GM23338 (cell line): ENCODE measurements around the gene CAPG. TPM values are rescaled to one million over a fixed set of nuclear protein-coding genes. Genes with fewer than 3 reads are reported as not detected.

Experiments used
- ATAC-seq: fragments of 200-7000 bp; cut with Tn5 transposase; 3 replicates; pipeline ENCODE4 v1.9.1; 2020
- DNase-seq: peaks from one replicate; pipeline ENCODE4 v3.0.0-alpha.2; 2015; ENCODE audit warnings: low spot score
- H2AFZ ChIP-seq: fragments of 200-600 bp; sonication (generic); 2 replicates; pipeline ENCODE4 v1.8.0; 2016; ENCODE audit warnings: antibody characterized with exemption, mild to moderate bottlenecking, moderate library complexity
- H3F3A ChIP-seq: fragments of 200-600 bp; sonication (generic); replicated peaks from 2 replicates; pipeline ENCODE4 v1.8.0; 2017; ENCODE audit warnings: antibody characterized with exemption, mixed run types, low read depth
- H3K27ac ChIP-seq: fragments of 200-600 bp; sonication (generic); 2 replicates; pipeline ENCODE4 v1.6.1; 2016; ENCODE audit warnings: low read depth
- H3K27me3 ChIP-seq: fragments of 200-600 bp; sonication (generic); 2 replicates; pipeline ENCODE4 v1.8.0; 2016; ENCODE audit warnings: mild to moderate bottlenecking, mixed run types, moderate library complexity; ENCODE audit not compliant: insufficient read depth
- H3K36me3 ChIP-seq: fragments of 200-600 bp; sonication (generic); 2 replicates; pipeline ENCODE4 v1.8.0; 2016; ENCODE audit warnings: mild to moderate bottlenecking; ENCODE audit not compliant: insufficient read depth
- H3K4me1 ChIP-seq: fragments of 200-600 bp; sonication (generic); 2 replicates; pipeline ENCODE4 v1.8.0; 2016; ENCODE audit warnings: mild to moderate bottlenecking, moderate library complexity; ENCODE audit not compliant: insufficient read depth
- H3K4me2 ChIP-seq: fragments of 200-600 bp; sonication (generic); 2 replicates; pipeline ENCODE4 v1.7.1; 2017; ENCODE audit warnings: mixed run types
- H3K4me3 ChIP-seq: fragments of 200-600 bp; sonication (generic); 2 replicates; pipeline ENCODE4 v1.6.1; 2016; ENCODE audit warnings: mixed run types
- H3K79me2 ChIP-seq: fragments of 200-600 bp; sonication (generic); replicated peaks from 2 replicates; pipeline ENCODE4 v1.8.0; 2017; ENCODE audit warnings: mild to moderate bottlenecking; ENCODE audit not compliant: insufficient read depth
- H3K9me2 ChIP-seq: fragments of 200-600 bp; sonication (generic); 2 replicates; pipeline ENCODE4 v1.8.0; 2017; ENCODE audit not compliant: insufficient read depth
- H4K20me1 ChIP-seq: fragments of 200-600 bp; sonication (generic); replicated peaks from 2 replicates; pipeline ENCODE4 v1.8.0; 2017; ENCODE audit warnings: mild to moderate bottlenecking; ENCODE audit not compliant: insufficient read depth
- H3K27ac Mint-ChIP-seq: 2 replicates; pipeline ENCODE4 v1.8.0; 2020; ENCODE audit warnings: inconsistent platforms, mild to moderate bottlenecking, moderate library complexity, mixed read lengths
- H3K27me3 Mint-ChIP-seq: 3 replicates; pipeline ENCODE4 v1.8.0; 2022; ENCODE audit warnings: low read depth, mild to moderate bottlenecking, moderate library complexity, mixed read lengths, inconsistent platforms; ENCODE audit not compliant: insufficient read depth, poor library complexity
- H3K36me3 Mint-ChIP-seq: 3 replicates; pipeline ENCODE4 v1.8.0; 2021; ENCODE audit warnings: low read depth, mild to moderate bottlenecking, inconsistent platforms, moderate library complexity, mixed read lengths
- H3K4me1 Mint-ChIP-seq: 3 replicates; pipeline ENCODE4 v1.8.0; 2020; ENCODE audit warnings: mild to moderate bottlenecking, inconsistent platforms, mixed read lengths
- H3K4me3 Mint-ChIP-seq: 3 replicates; pipeline ENCODE4 v1.8.0; 2021; ENCODE audit warnings: moderate library complexity, mild to moderate bottlenecking, inconsistent platforms, mixed read lengths
- H3K9me3 Mint-ChIP-seq: 3 replicates; pipeline ENCODE4 v1.8.0; 2020; ENCODE audit warnings: moderate library complexity, mild to moderate bottlenecking, inconsistent platforms, mixed read lengths
- EZH2phosphoT487 ChIP-seq: fragments of 200-600 bp; sonication (generic); IDR thresholded peaks from one replicate; pipeline ENCODE4 v1.8.1; 2018; ENCODE audit warnings: antibody characterized with exemption; ENCODE audit not compliant: unreplicated experiment
- NANOG ChIP-seq: IDR thresholded peaks from 2 replicates; pipeline ENCODE4 v1.6.1; 2016; ENCODE audit warnings: antibody characterized with exemption, borderline replicate concordance
- STAT1 ChIP-seq: IDR thresholded peaks from one replicate; pipeline ENCODE4 v1.6.1; 2016; ENCODE audit warnings: antibody characterized with exemption; ENCODE audit not compliant: unreplicated experiment
- polyA plus RNA-seq: library from polyadenylated mRNA; unstranded; fragments of >200 nt; fragmentation: Nextera tagmentation; extraction: Ambion mirVana; gene quantifications from 2 replicates; pipeline ENCODE4 v1.2.1, GENCODE V29; 2016
- small RNA-seq: library from RNA; depleted of rRNA; stranded (forward); fragments of <200 nt; gene quantifications from one replicate; pipeline ENCODE3, GENCODE V24; 2014; ENCODE audit warnings: low replicate concordance
- total RNA-seq: library from RNA; depleted of rRNA; stranded (reverse); fragments of >200 nt; shearing (Covaris generic); gene quantifications from 2 replicates; pipeline ENCODE4 v1.2.3, GENCODE V29; 2014; rRNA removed
- TF ChIP-seq, protein P1 (sequence below): IDR thresholded peaks from 2 replicates; pipeline ENCODE4 v1.6.1; 2016; ENCODE audit warnings: antibody characterized with exemption
- TF ChIP-seq, protein P2 (sequence below): IDR thresholded peaks from one replicate; pipeline ENCODE4 v1.6.1; 2018; ENCODE audit warnings: antibody characterized with exemption; ENCODE audit not compliant: unreplicated experiment

Gene CAPG
- total and polyA plus RNA-seq, 2 experiments from 2014 or later, result 88.7 to 104 TPM

DNA sequence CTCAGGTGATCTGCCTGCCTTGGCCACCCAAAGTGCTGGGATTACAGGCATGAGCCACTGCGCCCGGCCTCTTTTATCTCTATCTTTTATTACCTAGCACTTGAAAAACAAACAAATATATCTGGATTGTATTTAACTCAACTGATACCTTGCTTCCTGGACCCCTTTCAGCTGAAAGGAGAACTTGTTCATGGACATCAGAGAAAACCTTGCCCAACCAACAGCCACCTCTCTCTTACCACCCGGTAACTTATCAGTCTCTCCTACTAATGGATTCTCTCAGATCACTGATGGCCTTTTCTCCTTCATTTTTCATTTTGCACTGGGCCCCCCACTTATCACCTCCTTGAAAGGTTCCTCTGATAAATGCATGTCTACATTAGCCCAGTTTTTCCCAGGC is 62.6 kb downstream of the CAPG start:
- Histone ChIP-seq H3K79me2 (no peaks in the 10 kb centered on the region), H4K20me1 (no peaks in the 10 kb centered on the region; the same call in none of the 2 replicates), H3K4me2 (no peak overlapping the region), H2AFZ (no peak overlapping the region), H3K27me3 (no peaks in the 10 kb centered on the region), H3K4me1 (no peaks in the 10 kb centered on the region), H3K9me2 (no peaks in the 10 kb centered on the region), H3F3A (no peaks in the 10 kb centered on the region), H3K27ac (no peak overlapping the region), H3K36me3 (no peaks in the 10 kb centered on the region), H3K4me3 (no peak overlapping the region)
- Mint-ChIP-seq H3K9me3 (no peaks in the 10 kb centered on the region), H3K36me3 (peaks cover 31% of the 10 kb centered on the region), H3K4me1 (peaks cover 6% of the 10 kb centered on the region), H3K27me3 (peaks cover 1% of the 10 kb centered on the region), H3K27ac (no peak overlapping the region), H3K4me3 (no peak overlapping the region)
- no peak for DNase-seq
- no peak for TF ChIP-seq STAT1
- TF ChIP-seq NANOG, result no peak
- TF ChIP-seq, protein P1, sequence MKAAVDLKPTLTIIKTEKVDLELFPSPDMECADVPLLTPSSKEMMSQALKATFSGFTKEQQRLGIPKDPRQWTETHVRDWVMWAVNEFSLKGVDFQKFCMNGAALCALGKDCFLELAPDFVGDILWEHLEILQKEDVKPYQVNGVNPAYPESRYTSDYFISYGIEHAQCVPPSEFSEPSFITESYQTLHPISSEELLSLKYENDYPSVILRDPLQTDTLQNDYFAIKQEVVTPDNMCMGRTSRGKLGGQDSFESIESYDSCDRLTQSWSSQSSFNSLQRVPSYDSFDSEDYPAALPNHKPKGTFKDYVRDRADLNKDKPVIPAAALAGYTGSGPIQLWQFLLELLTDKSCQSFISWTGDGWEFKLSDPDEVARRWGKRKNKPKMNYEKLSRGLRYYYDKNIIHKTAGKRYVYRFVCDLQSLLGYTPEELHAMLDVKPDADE, result no peak
- TF ChIP-seq EZH2phosphoT487, result no peak
- TF ChIP-seq, protein P2, sequence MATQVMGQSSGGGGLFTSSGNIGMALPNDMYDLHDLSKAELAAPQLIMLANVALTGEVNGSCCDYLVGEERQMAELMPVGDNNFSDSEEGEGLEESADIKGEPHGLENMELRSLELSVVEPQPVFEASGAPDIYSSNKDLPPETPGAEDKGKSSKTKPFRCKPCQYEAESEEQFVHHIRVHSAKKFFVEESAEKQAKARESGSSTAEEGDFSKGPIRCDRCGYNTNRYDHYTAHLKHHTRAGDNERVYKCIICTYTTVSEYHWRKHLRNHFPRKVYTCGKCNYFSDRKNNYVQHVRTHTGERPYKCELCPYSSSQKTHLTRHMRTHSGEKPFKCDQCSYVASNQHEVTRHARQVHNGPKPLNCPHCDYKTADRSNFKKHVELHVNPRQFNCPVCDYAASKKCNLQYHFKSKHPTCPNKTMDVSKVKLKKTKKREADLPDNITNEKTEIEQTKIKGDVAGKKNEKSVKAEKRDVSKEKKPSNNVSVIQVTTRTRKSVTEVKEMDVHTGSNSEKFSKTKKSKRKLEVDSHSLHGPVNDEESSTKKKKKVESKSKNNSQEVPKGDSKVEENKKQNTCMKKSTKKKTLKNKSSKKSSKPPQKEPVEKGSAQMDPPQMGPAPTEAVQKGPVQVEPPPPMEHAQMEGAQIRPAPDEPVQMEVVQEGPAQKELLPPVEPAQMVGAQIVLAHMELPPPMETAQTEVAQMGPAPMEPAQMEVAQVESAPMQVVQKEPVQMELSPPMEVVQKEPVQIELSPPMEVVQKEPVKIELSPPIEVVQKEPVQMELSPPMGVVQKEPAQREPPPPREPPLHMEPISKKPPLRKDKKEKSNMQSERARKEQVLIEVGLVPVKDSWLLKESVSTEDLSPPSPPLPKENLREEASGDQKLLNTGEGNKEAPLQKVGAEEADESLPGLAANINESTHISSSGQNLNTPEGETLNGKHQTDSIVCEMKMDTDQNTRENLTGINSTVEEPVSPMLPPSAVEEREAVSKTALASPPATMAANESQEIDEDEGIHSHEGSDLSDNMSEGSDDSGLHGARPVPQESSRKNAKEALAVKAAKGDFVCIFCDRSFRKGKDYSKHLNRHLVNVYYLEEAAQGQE, result no peak
- ATAC-seq, result no peak

Small RNAs within 50 kb of the gene (small RNA-seq; reads per million reads assigned to genes)
- not detected for gene AC062037.1
- not detected for gene AC062037.2
- gene RF00019, result not detected
- gene RN7SL113P, result not detected
- gene RN7SL251P, result not detected

Other genes starting within 250 kb of the CAPG start
- gene TGOLN2, start 82.4 kb downstream of the CAPG start, total RNA-seq, result 48.3 and 49.4 TPM in 2 replicates
- 17.8 and 20.8 TPM in 2 replicates for gene TGOLN2, start 82.4 kb downstream of the CAPG start, polyA plus RNA-seq
- 12.5 and 16.4 TPM in 2 replicates for gene RETSAT, start 55.8 kb downstream of the CAPG start, total RNA-seq
- gene RETSAT, start 55.8 kb downstream of the CAPG start, polyA plus RNA-seq, result 2.3 and 2.6 TPM in 2 replicates
- gene ELMOD3, start 55.6 kb downstream of the CAPG start, total RNA-seq, result 7.1 and 8.9 TPM in 2 replicates
- 5.9 and 8.6 TPM in 2 replicates for gene ELMOD3, start 55.6 kb downstream of the CAPG start, polyA plus RNA-seq
- gene SH2D6, start 8.3 kb upstream of the CAPG start, total RNA-seq, result not detected in 2 replicates
- 0.26 and 0.37 TPM in 2 replicates for gene SH2D6, start 8.3 kb upstream of the CAPG start, polyA plus RNA-seq
- gene MAT2A, start 128.8 kb upstream of the CAPG start, total RNA-seq, result 206 and 232 TPM in 2 replicates
- 74.4 and 105 TPM in 2 replicates for gene MAT2A, start 128.8 kb upstream of the CAPG start, polyA plus RNA-seq
- 30.8 and 36.2 TPM in 2 replicates for gene GGCX, start 151.1 kb upstream of the CAPG start, total RNA-seq
- 14.4 and 15.3 TPM in 2 replicates for gene GGCX, start 151.1 kb upstream of the CAPG start, polyA plus RNA-seq
- gene VAMP8, start 167.2 kb upstream of the CAPG start, total RNA-seq, result 16.3 and 17.4 TPM in 2 replicates
- gene VAMP8, start 167.2 kb upstream of the CAPG start, polyA plus RNA-seq, result 71.7 and 73.0 TPM in 2 replicates
- 0.87 and 2.6 TPM in 2 replicates for gene VAMP5, start 174.1 kb upstream of the CAPG start, total RNA-seq
- 5.5 and 7.8 TPM in 2 replicates for gene VAMP5, start 174.1 kb upstream of the CAPG start, polyA plus RNA-seq
- 114 and 145 TPM in 2 replicates for gene RNF181, start 185.4 kb upstream of the CAPG start, total RNA-seq
- gene RNF181, start 185.4 kb upstream of the CAPG start, polyA plus RNA-seq, result 260 and 276 TPM in 2 replicates
- 10.1 and 16.4 TPM in 2 replicates for gene TMEM150A, start 192.3 kb upstream of the CAPG start, total RNA-seq
- gene TMEM150A, start 192.3 kb upstream of the CAPG start, polyA plus RNA-seq, result 21.4 and 27.9 TPM in 2 replicates
- gene C2orf68, start 201.7 kb upstream of the CAPG start, total RNA-seq, result 26.8 and 32.4 TPM in 2 replicates
- gene C2orf68, start 201.7 kb upstream of the CAPG start, polyA plus RNA-seq, result 76.4 and 81.2 TPM in 2 replicates
- 103 and 111 TPM in 2 replicates for gene USP39, start 205.8 kb upstream of the CAPG start, total RNA-seq
- 60.8 and 63.3 TPM in 2 replicates for gene USP39, start 205.8 kb upstream of the CAPG start, polyA plus RNA-seq